ENCODE results near the gene UQCC2.

The UQCC2 gene

GRCh38 chr6:33705268-33705885 is 6.1 kb downstream of the UQCC2 start:
- DNase-seq, result no peak

- no peak for DNase-seq
Measured at GRCh38 chr6:33704215-33705066, 7.1 kb downstream of the UQCC2 start.

GRCh38 chr6:33702345-33702977 is 9.0 kb downstream of the UQCC2 start:
- peak in 1 of 2 experiments; percentile 53 for DNase-seq

- DNase-seq, result peak in 1 of 2 experiments; percentile 23
Measured at GRCh38 chr6:33700391-33701050, 11.0 kb downstream of the UQCC2 start.

GRCh38 chr6:33699739-33700138 is 11.8 kb downstream of the UQCC2 start:
- no peak for DNase-seq

GRCh38 chr6:33699131-33699530 is 12.4 kb downstream of the UQCC2 start:
- no peak for DNase-seq

GRCh38 chr6:33698494-33698893 is 13.0 kb downstream of the UQCC2 start:
- no peak for DNase-seq

GRCh38 chr6:33697845-33698244 is 13.7 kb downstream of the UQCC2 start:
- DNase-seq, result no peak

GRCh38 chr6:33696548-33697518 is 14.7 kb downstream of the UQCC2 start:
- peak; percentile 52 to 76 for DNase-seq

- DNase-seq, result no peak
Measured at GRCh38 chr6:33696076-33696475, 15.4 kb downstream of the UQCC2 start.

GRCh38 chr6:33695451-33695887 is 16.0 kb downstream of the UQCC2 start:
- DNase-seq, result peak; percentile 38 to 42

GRCh38 chr6:33694977-33695376 is 16.5 kb downstream of the UQCC2 start:
- no peak for DNase-seq

- peak; percentile 25 to 69 for DNase-seq
Measured at GRCh38 chr6:33694401-33694931, 17.0 kb downstream of the UQCC2 start.

- DNase-seq, result no peak
Measured at GRCh38 chr6:33693186-33694105, 18.1 kb downstream of the UQCC2 start.

GRCh38 chr6:33692760-33693158 is 18.7 kb downstream of the UQCC2 start:
- DNase-seq, result no peak

- DNase-seq, result no peak
Measured at GRCh38 chr6:33692078-33692759, 19.3 kb downstream of the UQCC2 start.

- DNase-seq, result no peak
Measured at GRCh38 chr6:33691456-33692077, 19.9 kb downstream of the UQCC2 start.

- no peak for DNase-seq
Measured at GRCh38 chr6:33690766-33691165, 20.7 kb downstream of the UQCC2 start.

GRCh38 chr6:33689879-33690278 is 21.6 kb downstream of the UQCC2 start:
- no peak for DNase-seq

GRCh38 chr6:33689148-33689494 is 22.4 kb downstream of the UQCC2 start:
- DNase-seq, result no peak
